Heart left ventricle (tissue), 13 donors: ENCODE data around the gene CHAD.

Experiments
- POLR2A ChIP-seq, 2 donors: fragments of 450-650 bp; IDR thresholded peaks; one replicate each; pipeline ENCODE4 v1.6.1; 2017; ENCODE audit warnings: antibody characterized with exemption in 2 of 2, mild to moderate bottlenecking in 2 of 2, moderate library complexity in 2 of 2
- TF ChIP-seq, protein P1 (sequence below), 12 donors: fragments of 200-600 bp; sonication (generic) in 4 of 12; IDR thresholded peaks; one replicate each; pipeline versions ENCODE4 v1.5.0 to v1.8.0; 2018 to 2022; ENCODE audit warnings: antibody characterized with exemption in 12 of 12, mild to moderate bottlenecking in 5 of 12
- donor health status: ischemic (EF 13 %, LVEDD 7.1; RV severe dilation, severe dysfunction).
- donor health status: DM: no; HTN: yes; CAD: no.
- donor health status: DM: no; HTN: no; CAD: no.
- donor health status: ischemic (EF 25% LVEDD 6.9; RV normal size, moderate dysfunction).
- donor health status: ischemic (EF 25% LVEDD 5.7; RV mildly dilated, moderate dysfunction).
- donor health status: ischemic (EF 35%, LVEDD 5.7; RV mildly dilated, moderate dysfunction).
- donor health status: nonischemic (EF 11% LVEDD 7.7; RV severe dilation, severe dysfunction).
- donor health status: DM: yes; HTN: yes; CAD: no.
- donor health status: PGD.
- donor health status: ischemic (EF 29% LVEDD 5.4; RV normal size, mild dysfunction).
- donor health status: nonischemic (EF 23%, LVEDD 6.1; RV moderate dilation, normal function).

DNA sequence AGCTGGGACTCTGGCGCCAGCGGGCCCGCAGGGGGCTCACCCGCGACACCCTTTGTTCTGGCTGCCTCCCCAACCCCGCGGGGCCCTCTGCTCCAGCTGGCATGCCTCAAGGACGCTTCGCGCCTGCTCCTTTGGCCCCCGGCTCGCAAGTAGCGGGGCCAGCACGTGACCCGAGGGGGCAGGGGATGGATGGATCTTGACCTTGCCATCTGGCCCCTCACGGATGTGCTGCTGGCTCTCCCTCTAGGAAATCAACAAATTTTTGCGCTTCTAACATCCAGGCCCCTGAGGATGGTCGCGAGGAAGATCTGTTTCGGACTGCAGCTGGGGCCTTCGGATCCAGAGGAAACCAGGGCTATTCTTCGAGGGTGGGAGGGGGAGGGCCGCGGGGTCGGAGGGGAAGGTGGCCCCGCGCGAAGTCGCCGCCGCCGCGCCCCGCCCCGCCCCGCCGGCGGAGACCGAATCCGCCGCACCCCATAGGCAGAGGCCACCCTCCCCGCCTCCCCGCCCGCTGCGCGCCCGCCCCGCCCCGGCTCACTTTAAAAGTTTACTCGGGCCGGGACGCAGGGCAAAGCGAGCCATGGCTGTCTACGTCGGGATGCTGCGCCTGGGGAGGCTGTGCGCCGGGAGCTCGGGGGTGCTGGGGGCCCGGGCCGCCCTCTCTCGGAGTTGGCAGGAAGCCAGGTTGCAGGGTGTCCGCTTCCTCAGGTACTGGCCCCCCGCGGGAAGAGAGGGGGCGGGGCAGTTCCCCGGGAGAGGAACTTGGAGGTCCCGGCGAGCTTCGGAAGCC lies 42.8 kb downstream of the CHAD start, which contains the start of gene ACSF2:
- TF ChIP-seq, protein P1, sequence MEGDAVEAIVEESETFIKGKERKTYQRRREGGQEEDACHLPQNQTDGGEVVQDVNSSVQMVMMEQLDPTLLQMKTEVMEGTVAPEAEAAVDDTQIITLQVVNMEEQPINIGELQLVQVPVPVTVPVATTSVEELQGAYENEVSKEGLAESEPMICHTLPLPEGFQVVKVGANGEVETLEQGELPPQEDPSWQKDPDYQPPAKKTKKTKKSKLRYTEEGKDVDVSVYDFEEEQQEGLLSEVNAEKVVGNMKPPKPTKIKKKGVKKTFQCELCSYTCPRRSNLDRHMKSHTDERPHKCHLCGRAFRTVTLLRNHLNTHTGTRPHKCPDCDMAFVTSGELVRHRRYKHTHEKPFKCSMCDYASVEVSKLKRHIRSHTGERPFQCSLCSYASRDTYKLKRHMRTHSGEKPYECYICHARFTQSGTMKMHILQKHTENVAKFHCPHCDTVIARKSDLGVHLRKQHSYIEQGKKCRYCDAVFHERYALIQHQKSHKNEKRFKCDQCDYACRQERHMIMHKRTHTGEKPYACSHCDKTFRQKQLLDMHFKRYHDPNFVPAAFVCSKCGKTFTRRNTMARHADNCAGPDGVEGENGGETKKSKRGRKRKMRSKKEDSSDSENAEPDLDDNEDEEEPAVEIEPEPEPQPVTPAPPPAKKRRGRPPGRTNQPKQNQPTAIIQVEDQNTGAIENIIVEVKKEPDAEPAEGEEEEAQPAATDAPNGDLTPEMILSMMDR (IDR thresholded peaks at IDR 0.05), result no peak
- peak in 1 of 2 donors; percentile 65 for TF ChIP-seq POLR2A (IDR thresholded peaks at IDR 0.05)
